ENCODE results near the gene TM4SF1.

DNA sequence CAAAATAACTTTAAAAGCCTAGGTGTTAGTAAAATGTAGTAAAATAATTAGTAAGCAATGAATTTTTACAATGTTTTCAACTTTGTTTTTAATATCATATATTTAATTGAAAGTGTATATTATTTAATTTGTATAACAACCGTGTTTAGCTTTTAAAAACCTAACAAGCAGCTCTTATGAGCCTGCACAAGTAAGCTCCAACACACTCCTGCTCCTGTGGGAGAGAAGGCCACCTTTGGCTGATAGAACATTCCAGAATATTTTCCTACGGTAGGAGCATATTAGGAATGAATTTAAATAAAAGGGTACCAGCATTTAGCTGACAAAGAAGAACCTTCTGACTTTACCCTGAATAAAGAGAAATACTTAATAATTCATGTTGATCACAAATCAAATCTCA, 40.3 kb upstream of the TM4SF1 start:
- TF ChIP-seq, protein P1, sequence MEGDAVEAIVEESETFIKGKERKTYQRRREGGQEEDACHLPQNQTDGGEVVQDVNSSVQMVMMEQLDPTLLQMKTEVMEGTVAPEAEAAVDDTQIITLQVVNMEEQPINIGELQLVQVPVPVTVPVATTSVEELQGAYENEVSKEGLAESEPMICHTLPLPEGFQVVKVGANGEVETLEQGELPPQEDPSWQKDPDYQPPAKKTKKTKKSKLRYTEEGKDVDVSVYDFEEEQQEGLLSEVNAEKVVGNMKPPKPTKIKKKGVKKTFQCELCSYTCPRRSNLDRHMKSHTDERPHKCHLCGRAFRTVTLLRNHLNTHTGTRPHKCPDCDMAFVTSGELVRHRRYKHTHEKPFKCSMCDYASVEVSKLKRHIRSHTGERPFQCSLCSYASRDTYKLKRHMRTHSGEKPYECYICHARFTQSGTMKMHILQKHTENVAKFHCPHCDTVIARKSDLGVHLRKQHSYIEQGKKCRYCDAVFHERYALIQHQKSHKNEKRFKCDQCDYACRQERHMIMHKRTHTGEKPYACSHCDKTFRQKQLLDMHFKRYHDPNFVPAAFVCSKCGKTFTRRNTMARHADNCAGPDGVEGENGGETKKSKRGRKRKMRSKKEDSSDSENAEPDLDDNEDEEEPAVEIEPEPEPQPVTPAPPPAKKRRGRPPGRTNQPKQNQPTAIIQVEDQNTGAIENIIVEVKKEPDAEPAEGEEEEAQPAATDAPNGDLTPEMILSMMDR (IDR thresholded peaks at IDR 0.05) = no peak
- no peak for TF ChIP-seq POLR2A (IDR thresholded peaks at IDR 0.05)

Data from body of pancreas (tissue), 4 donors.